Measurements from ENCODE around the gene RANBP17.
A peak's percentile ranks its signal among the peaks of the same experiment; 100 is the strongest.

The RANBP17 gene

GRCh38 chr5:171157276-171157675, 295.5 kb downstream of the RANBP17 start:
- Histone ChIP-seq H3K4me3 (ENCODE audit: severe bottlenecking) (no peak overlapping the region), H3K4me1 (ENCODE audit: insufficient read depth, poor library complexity, severe bottlenecking) (peaks cover 20% of the 10 kb centered on the region), H3K27me3 (ENCODE audit: insufficient read depth, poor library complexity, severe bottlenecking) (no peaks in the 10 kb centered on the region), H3K36me3 (ENCODE audit: low read depth) (no peaks in the 10 kb centered on the region), H3K9me3 (ENCODE audit: severe bottlenecking) (no peaks in the 10 kb centered on the region), H3K27ac (ENCODE audit: poor library complexity, severe bottlenecking) (no peak overlapping the region)
- no peak for TF ChIP-seq CTCF (IDR thresholded peaks at IDR 0.05; ENCODE audit: poor library complexity, severe bottlenecking)
- ATAC-seq (ENCODE audit: low read depth) = no peak
- no peak for DNase-seq (ENCODE audit: low spot score)

- ATAC-seq (ENCODE audit: low read depth) (no peak), DNase-seq (ENCODE audit: low spot score) (no peak)
- Histone ChIP-seq H3K36me3 (ENCODE audit: low read depth) (no peaks in the 10 kb centered on the region), H3K27ac (ENCODE audit: poor library complexity, severe bottlenecking) (no peak overlapping the region), H3K4me3 (ENCODE audit: severe bottlenecking) (no peak overlapping the region), H3K27me3 (ENCODE audit: insufficient read depth, poor library complexity, severe bottlenecking) (no peaks in the 10 kb centered on the region), H3K9me3 (ENCODE audit: severe bottlenecking) (no peaks in the 10 kb centered on the region), H3K4me1 (ENCODE audit: insufficient read depth, poor library complexity, severe bottlenecking) (peaks cover 20% of the 10 kb centered on the region)
- TF ChIP-seq CTCF (IDR thresholded peaks at IDR 0.05; ENCODE audit: poor library complexity, severe bottlenecking) = no peak
Observed at GRCh38 chr5:171157775-171158174, 296.0 kb downstream of the RANBP17 start.

GRCh38 chr5:171158581-171158980, 296.8 kb downstream of the RANBP17 start:
- H3K9me3 ChIP-seq (ENCODE audit: severe bottlenecking) = no peaks in the 10 kb centered on the region
- H3K4me3 ChIP-seq (ENCODE audit: severe bottlenecking) = no peak overlapping the region
- DNase-seq (ENCODE audit: low spot score) (no peak), ATAC-seq (ENCODE audit: low read depth) (0 out of 3 replicates have a peak, but pooled peaks have one; percentile 23)
- H3K36me3 ChIP-seq (ENCODE audit: low read depth) = no peaks in the 10 kb centered on the region
- no peak overlapping the region for H3K27ac ChIP-seq (ENCODE audit: poor library complexity, severe bottlenecking)
- peaks cover 20% of the 10 kb centered on the region for H3K4me1 ChIP-seq (ENCODE audit: insufficient read depth, poor library complexity, severe bottlenecking)
- TF ChIP-seq CTCF (IDR thresholded peaks at IDR 0.05; ENCODE audit: poor library complexity, severe bottlenecking) = no peak
- no peaks in the 10 kb centered on the region for H3K27me3 ChIP-seq (ENCODE audit: insufficient read depth, poor library complexity, severe bottlenecking)

GRCh38 chr5:171162165-171162564, 300.3 kb downstream of the RANBP17 start:
- TF ChIP-seq CTCF (IDR thresholded peaks at IDR 0.05; ENCODE audit: poor library complexity, severe bottlenecking) = no peak
- Histone ChIP-seq H3K4me1 (ENCODE audit: insufficient read depth, poor library complexity, severe bottlenecking) (peaks cover under 1% of the 10 kb centered on the region), H3K9me3 (ENCODE audit: severe bottlenecking) (no peaks in the 10 kb centered on the region), H3K27me3 (ENCODE audit: insufficient read depth, poor library complexity, severe bottlenecking) (no peaks in the 10 kb centered on the region), H3K36me3 (ENCODE audit: low read depth) (no peaks in the 10 kb centered on the region), H3K27ac (ENCODE audit: poor library complexity, severe bottlenecking) (no peak overlapping the region), H3K4me3 (ENCODE audit: severe bottlenecking) (no peak overlapping the region)
- ATAC-seq (ENCODE audit: low read depth) (no peak), DNase-seq (ENCODE audit: low spot score) (no peak)

GRCh38 chr5:171162596-171162995, 300.8 kb downstream of the RANBP17 start:
- peak; percentile 72 for ATAC-seq (ENCODE audit: low read depth)
- Histone ChIP-seq H3K9me3 (ENCODE audit: severe bottlenecking) (no peaks in the 10 kb centered on the region), H3K36me3 (ENCODE audit: low read depth) (no peaks in the 10 kb centered on the region), H3K4me3 (ENCODE audit: severe bottlenecking) (no peak overlapping the region), H3K4me1 (ENCODE audit: insufficient read depth, poor library complexity, severe bottlenecking) (no peaks in the 10 kb centered on the region), H3K27ac (ENCODE audit: poor library complexity, severe bottlenecking) (no peak overlapping the region), H3K27me3 (ENCODE audit: insufficient read depth, poor library complexity, severe bottlenecking) (no peaks in the 10 kb centered on the region)
- DNase-seq (ENCODE audit: low spot score) = no peak
- peak; percentile 41 for TF ChIP-seq CTCF (IDR thresholded peaks at IDR 0.05; ENCODE audit: poor library complexity, severe bottlenecking)

All from RWPE2 (cell line).